Trophoblast cell (in vitro differentiated cells and primary cell): ENCODE data around the gene MST1.
A peak's percentile ranks its signal among the peaks of the same experiment; 100 is the strongest.

Source experiments
- DNase-seq, 2 donors: peaks; one replicate each; pipeline ENCODE4 v3.0.0-alpha.2; 2016
- H2AFZ ChIP-seq: 2 replicates; pipeline ENCODE4 v1.6.1; 2013; ENCODE audit warnings: low read length, moderate library complexity, mild to moderate bottlenecking; ENCODE audit not compliant: insufficient read depth, poor library complexity
- H2AK5ac ChIP-seq: 2 replicates; pipeline ENCODE4 v1.6.1; 2013; ENCODE audit warnings: mild to moderate bottlenecking, low read length
- H2BK120ac ChIP-seq: 2 replicates; pipeline ENCODE4 v1.6.1; 2013; ENCODE audit warnings: low read length, mild to moderate bottlenecking, moderate library complexity; ENCODE audit not compliant: insufficient read depth, poor library complexity
- H2BK12ac ChIP-seq: 2 replicates; pipeline ENCODE4 v1.6.1; 2013; ENCODE audit warnings: mild to moderate bottlenecking, low read length, moderate library complexity
- H2BK5ac ChIP-seq: 2 replicates; pipeline ENCODE4 v1.6.1; 2013; ENCODE audit warnings: low read length, low read depth, moderate library complexity, mild to moderate bottlenecking; ENCODE audit not compliant: poor library complexity
- H3K14ac ChIP-seq: 2 replicates; pipeline ENCODE4 v1.6.1; 2013; ENCODE audit warnings: mild to moderate bottlenecking, low read length
- H3K18ac ChIP-seq: 2 replicates; pipeline ENCODE4 v1.6.1; 2013; ENCODE audit warnings: mild to moderate bottlenecking, low read length
- H3K23ac ChIP-seq: 2 replicates; pipeline ENCODE4 v1.6.1; 2013; ENCODE audit warnings: low read length
- H3K27ac ChIP-seq: 2 replicates; pipeline ENCODE4 v1.5.1; 2013; ENCODE audit warnings: low read depth, mild to moderate bottlenecking, inconsistent platforms, low read length, moderate library complexity
- H3K27me3 ChIP-seq: 2 replicates; pipeline ENCODE4 v1.6.1; 2013; ENCODE audit warnings: inconsistent platforms, mild to moderate bottlenecking, low read length, moderate library complexity; ENCODE audit not compliant: insufficient read depth
- H3K36me3 ChIP-seq, 2 experiments: 1 replicate in 1 of 2; 2 replicates in 1 of 2; pipeline ENCODE4 v1.6.1; 2013; ENCODE audit warnings: low read length in 2 of 2, mild to moderate bottlenecking in 2 of 2, moderate library complexity in 1 of 2; ENCODE audit not compliant: insufficient read depth in 2 of 2, control insufficient read depth in 1 of 2
- H3K4ac ChIP-seq: 2 replicates; pipeline ENCODE4 v1.6.1; 2013; ENCODE audit warnings: low read depth, mild to moderate bottlenecking, low read length, moderate library complexity
- H3K4me1 ChIP-seq, 2 experiments: 1 replicate in 1 of 2; 2 replicates in 1 of 2; pipeline ENCODE4 v1.6.1; 2013; ENCODE audit warnings: low read length in 2 of 2, mild to moderate bottlenecking in 2 of 2, moderate library complexity in 1 of 2; ENCODE audit not compliant: insufficient read depth in 2 of 2, control insufficient read depth in 1 of 2
- H3K4me2 ChIP-seq: 2 replicates; pipeline ENCODE4 v1.6.1; 2013; ENCODE audit warnings: inconsistent platforms, mild to moderate bottlenecking, low read length, moderate library complexity
- H3K4me3 ChIP-seq: 2 replicates; pipeline ENCODE4 v1.5.1; 2013; ENCODE audit warnings: mild to moderate bottlenecking, low read depth, low read length, inconsistent platforms
- H3K79me1 ChIP-seq: one replicate; pipeline ENCODE4 v1.6.1; 2013; ENCODE audit warnings: low read length
- H3K79me2 ChIP-seq: 2 replicates; pipeline ENCODE4 v1.6.1; 2013; ENCODE audit warnings: low read length, mild to moderate bottlenecking; ENCODE audit not compliant: control insufficient read depth, insufficient read depth, poor library complexity
- H3K9ac ChIP-seq: 2 replicates; pipeline ENCODE4 v1.6.1; 2013; ENCODE audit warnings: mild to moderate bottlenecking, low read length
- H3K9me3 ChIP-seq: 2 replicates; pipeline ENCODE4 v1.6.1; 2013; ENCODE audit warnings: low read depth, mild to moderate bottlenecking, control low read depth, inconsistent platforms, low read length; ENCODE audit not compliant: insufficient read depth
- H4K12ac ChIP-seq: 2 replicates; pipeline ENCODE4 v1.6.1; 2013; ENCODE audit warnings: low read depth, mild to moderate bottlenecking, low read length, moderate library complexity
- H4K8ac ChIP-seq: 2 replicates; pipeline ENCODE4 v1.6.1; 2013; ENCODE audit warnings: low read depth, mild to moderate bottlenecking, low read length, moderate library complexity
- H4K91ac ChIP-seq: one replicate; pipeline ENCODE4 v1.6.1; 2013; ENCODE audit warnings: low read depth, mild to moderate bottlenecking, low read length, moderate library complexity
- WGBS: extraction: QIAGEN DNeasy Blood & Tissue Kit; methylation state at CpG from one replicate; pipeline ENCODE4 v1.1.7; 2013; ENCODE audit warnings: missing lambda C conversion rate; ENCODE audit not compliant: insufficient read length, insufficient coverage; ENCODE audit errors: extremely low coverage; 5-methylcytosine and 5-hydroxymethylcytosine counted together

MST1 gene

GRCh38 chr3:49641292-49641691 lies 48.0 kb downstream of the MST1 start:
- DNase-seq: no peak
- Histone ChIP-seq H3K23ac (no peak overlapping the region), H2AK5ac (no peak overlapping the region), H2BK5ac (no peak overlapping the region), H4K8ac (no peak overlapping the region), H3K14ac (no peak overlapping the region), H3K36me3 (no peaks in the 10 kb centered on the region), H3K79me1 (no peaks in the 10 kb centered on the region), H3K27me3 (no peaks in the 10 kb centered on the region), H3K27ac (no peak overlapping the region), H3K4me2 (no peak overlapping the region), H4K91ac (no peak overlapping the region), H3K4me1 (no peaks in the 10 kb centered on the region), H2BK120ac (no peak overlapping the region), H2BK12ac (no peak overlapping the region), H3K4me3 (no peak overlapping the region), H4K12ac (no peak overlapping the region), H3K18ac (no peak overlapping the region), H3K9ac (no peak overlapping the region), H3K4ac (no peak overlapping the region), H3K9me3 (peaks cover 5% of the 10 kb centered on the region), H3K79me2 (no peaks in the 10 kb centered on the region), H2AFZ (no peak overlapping the region)
- WGBS: no CpG with 5 or more reads among the region's 7 CpGs

- no peaks in the 10 kb centered on the region for H3K79me1 ChIP-seq
- H2BK12ac ChIP-seq: no peak overlapping the region
- no peak for DNase-seq
- H3K9me3 ChIP-seq: peaks cover 5% of the 10 kb centered on the region
- no peak overlapping the region for H2AK5ac ChIP-seq
- H3K23ac ChIP-seq: no peak overlapping the region
- H3K14ac ChIP-seq: no peak overlapping the region
- H3K36me3 ChIP-seq: no peaks in the 10 kb centered on the region
- H4K8ac ChIP-seq: no peak overlapping the region
- H4K12ac ChIP-seq: no peak overlapping the region
- no peak overlapping the region for H3K4me3 ChIP-seq
- no peak overlapping the region for H3K4me2 ChIP-seq
- H2BK120ac ChIP-seq: no peak overlapping the region
- H3K4ac ChIP-seq: no peak overlapping the region
- H3K27me3 ChIP-seq: no peaks in the 10 kb centered on the region
- H4K91ac ChIP-seq: no peak overlapping the region
- no peak overlapping the region for H3K27ac ChIP-seq
- whole genome bisulfite sequencing: no CpG with 5 or more reads among the region's 2 CpGs
- H3K18ac ChIP-seq: no peak overlapping the region
- H2BK5ac ChIP-seq: no peak overlapping the region
- H2AFZ ChIP-seq: no peak overlapping the region
- H3K9ac ChIP-seq: no peak overlapping the region
- no peaks in the 10 kb centered on the region for H3K4me1 ChIP-seq
- no peaks in the 10 kb centered on the region for H3K79me2 ChIP-seq
Measured at GRCh38 chr3:49639551-49639950, 49.7 kb downstream of the MST1 start.

DNA sequence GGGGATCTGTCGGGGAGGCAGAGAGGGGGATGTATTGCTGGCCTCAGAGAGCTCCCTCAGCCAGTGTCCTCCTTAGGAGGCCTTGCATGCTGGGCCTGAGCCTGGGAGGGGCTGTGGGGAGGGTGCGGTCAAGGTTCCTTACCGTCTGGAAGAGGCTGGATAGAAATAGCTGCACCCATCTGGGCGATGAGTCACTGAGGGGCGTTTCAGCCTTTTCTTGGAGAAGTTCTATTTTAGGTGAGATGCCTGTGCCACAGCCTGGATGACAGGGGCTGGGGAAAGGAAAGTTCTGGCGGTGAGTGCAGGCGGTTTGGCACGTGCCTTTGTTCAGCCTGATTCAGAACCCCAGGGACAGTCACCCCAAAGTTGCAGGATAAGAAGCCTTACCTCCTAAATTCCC lies 50.8 kb downstream of the MST1 start:
- Histone ChIP-seq H3K4me1 (no peaks in the 10 kb centered on the region), H2AFZ (no peak overlapping the region), H2BK120ac (no peak overlapping the region), H3K4me2 (no peak overlapping the region), H3K27me3 (no peaks in the 10 kb centered on the region), H3K14ac (no peak overlapping the region), H3K36me3 (no peaks in the 10 kb centered on the region), H4K91ac (no peak overlapping the region), H3K79me1 (no peaks in the 10 kb centered on the region), H3K9ac (no peak overlapping the region), H3K9me3 (peaks cover 3% of the 10 kb centered on the region), H3K23ac (no peak overlapping the region), H4K12ac (no peak overlapping the region), H4K8ac (no peak overlapping the region), H2BK5ac (no peak overlapping the region), H3K18ac (no peak overlapping the region), H3K27ac (no peak overlapping the region), H3K4me3 (no peak overlapping the region), H2AK5ac (no peak overlapping the region), H2BK12ac (no peak overlapping the region), H3K79me2 (no peaks in the 10 kb centered on the region), H3K4ac (no peak overlapping the region)
- no CpG with 5 or more reads among the region's 8 CpGs for WGBS
- DNase-seq: peak; percentile 35 to 55

GRCh38 chr3:49636883-49637609 lies 52.2 kb downstream of the MST1 start:
- H2BK12ac ChIP-seq: no peak overlapping the region
- no peak overlapping the region for H3K4me2 ChIP-seq
- WGBS: no CpG with 5 or more reads among the region's 7 CpGs
- H3K4ac ChIP-seq: no peak overlapping the region
- no peak overlapping the region for H3K4me3 ChIP-seq
- no peaks in the 10 kb centered on the region for H3K27me3 ChIP-seq
- H3K4me1 ChIP-seq: no peaks in the 10 kb centered on the region
- no peaks in the 10 kb centered on the region for H3K79me2 ChIP-seq
- no peak overlapping the region for H4K12ac ChIP-seq
- H3K14ac ChIP-seq: no peak overlapping the region
- no peak overlapping the region for H2BK120ac ChIP-seq
- H3K36me3 ChIP-seq: no peaks in the 10 kb centered on the region
- H3K27ac ChIP-seq: no peak overlapping the region
- no peaks in the 10 kb centered on the region for H3K79me1 ChIP-seq
- no peak overlapping the region for H4K91ac ChIP-seq
- H4K8ac ChIP-seq: no peak overlapping the region
- no peak for DNase-seq
- H2AFZ ChIP-seq: no peak overlapping the region
- H3K9me3 ChIP-seq: peaks cover 1% of the 10 kb centered on the region
- H2AK5ac ChIP-seq: no peak overlapping the region
- no peak overlapping the region for H3K18ac ChIP-seq
- H2BK5ac ChIP-seq: no peak overlapping the region
- no peak overlapping the region for H3K23ac ChIP-seq
- H3K9ac ChIP-seq: no peak overlapping the region
